Hindlimb muscle (tissue), 1 donor: Measurements from ENCODE around the gene PRIMPOL. TPM values are rescaled to one million over a fixed set of nuclear protein-coding genes. Genes with fewer than 3 reads are reported as not detected.
A peak's percentile ranks its signal among the peaks of the same experiment; 100 is the strongest.
"Not testable (repeated sequence)": the region's sequence is repeated elsewhere in the genome, so short reads cannot be mapped to it uniquely, and the experiment has no call there.

ENCODE experiments used
- DNase-seq: peaks from one replicate; pipeline ENCODE4 v3.0.0-alpha.2; 2013
- polyA plus RNA-seq: library from polyadenylated mRNA; unstranded; fragments of 120-200 nt; gene quantifications from one replicate; pipeline ENCODE4 v1.2.1, GENCODE V29; 2013; ENCODE audit not compliant: insufficient read length

PRIMPOL gene, protein sequence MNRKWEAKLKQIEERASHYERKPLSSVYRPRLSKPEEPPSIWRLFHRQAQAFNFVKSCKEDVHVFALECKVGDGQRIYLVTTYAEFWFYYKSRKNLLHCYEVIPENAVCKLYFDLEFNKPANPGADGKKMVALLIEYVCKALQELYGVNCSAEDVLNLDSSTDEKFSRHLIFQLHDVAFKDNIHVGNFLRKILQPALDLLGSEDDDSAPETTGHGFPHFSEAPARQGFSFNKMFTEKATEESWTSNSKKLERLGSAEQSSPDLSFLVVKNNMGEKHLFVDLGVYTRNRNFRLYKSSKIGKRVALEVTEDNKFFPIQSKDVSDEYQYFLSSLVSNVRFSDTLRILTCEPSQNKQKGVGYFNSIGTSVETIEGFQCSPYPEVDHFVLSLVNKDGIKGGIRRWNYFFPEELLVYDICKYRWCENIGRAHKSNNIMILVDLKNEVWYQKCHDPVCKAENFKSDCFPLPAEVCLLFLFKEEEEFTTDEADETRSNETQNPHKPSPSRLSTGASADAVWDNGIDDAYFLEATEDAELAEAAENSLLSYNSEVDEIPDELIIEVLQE
- 29.4 TPM for polyA plus RNA-seq

DNA sequence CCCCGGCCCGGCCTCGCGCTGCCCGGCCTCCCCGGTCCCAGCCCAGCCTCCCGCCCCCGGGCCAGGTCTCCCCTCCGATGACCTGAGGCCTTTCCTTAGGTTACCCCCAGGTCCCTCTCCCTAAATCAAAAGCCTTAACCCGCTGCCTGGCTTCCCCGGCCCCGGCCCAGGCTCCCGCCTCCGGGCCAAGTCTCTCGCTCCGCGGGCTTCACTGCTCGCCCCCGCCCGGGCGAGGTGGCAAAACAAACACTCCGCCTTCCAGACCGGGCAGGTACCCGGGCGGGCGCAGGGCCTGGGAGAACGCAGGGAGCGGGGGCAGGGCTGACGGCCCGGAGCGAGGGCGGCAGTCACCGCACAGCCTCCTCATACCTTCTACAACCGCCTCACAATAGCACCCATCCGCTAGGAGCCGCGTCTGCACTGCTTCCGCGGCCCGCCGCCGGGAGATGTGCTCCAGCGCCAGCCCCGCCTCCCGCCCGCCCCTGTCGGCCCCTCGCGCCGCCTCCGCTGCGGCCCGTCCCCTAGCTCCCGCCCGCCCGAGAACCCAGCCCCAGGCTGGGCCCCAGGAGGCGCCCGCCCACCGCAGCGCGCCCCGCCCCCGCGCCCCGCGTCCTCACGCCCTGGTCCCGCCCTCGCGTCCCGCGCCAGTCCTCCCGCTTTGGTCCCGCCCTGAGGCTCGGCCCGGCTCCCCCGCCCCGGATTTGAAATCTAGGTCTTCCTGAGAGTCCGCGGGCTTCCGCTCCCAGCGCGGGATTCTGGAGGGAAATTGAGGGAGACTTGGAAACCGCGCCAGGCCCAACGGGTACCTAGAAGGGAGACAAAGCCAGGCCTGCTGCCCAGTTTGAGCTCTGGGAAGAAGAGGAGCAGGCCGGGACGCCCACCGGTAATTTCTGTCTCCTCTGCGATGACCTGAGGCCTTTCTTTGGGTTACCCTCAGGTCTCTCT lies at the start of gene PRIMPOL, which contains the start of gene CASP3:
PRIMPOL (plus strand) TSS at position 713 of the 945 bp plus-strand sequence. CDS start 7,403 bp downstream, outside the sequence.
CASP3 (minus strand) TSS at position 422 of the 945 bp plus-strand sequence. CDS start 10,994 bp downstream, outside the sequence.
- peak; percentile 98 for DNase-seq

DNA sequence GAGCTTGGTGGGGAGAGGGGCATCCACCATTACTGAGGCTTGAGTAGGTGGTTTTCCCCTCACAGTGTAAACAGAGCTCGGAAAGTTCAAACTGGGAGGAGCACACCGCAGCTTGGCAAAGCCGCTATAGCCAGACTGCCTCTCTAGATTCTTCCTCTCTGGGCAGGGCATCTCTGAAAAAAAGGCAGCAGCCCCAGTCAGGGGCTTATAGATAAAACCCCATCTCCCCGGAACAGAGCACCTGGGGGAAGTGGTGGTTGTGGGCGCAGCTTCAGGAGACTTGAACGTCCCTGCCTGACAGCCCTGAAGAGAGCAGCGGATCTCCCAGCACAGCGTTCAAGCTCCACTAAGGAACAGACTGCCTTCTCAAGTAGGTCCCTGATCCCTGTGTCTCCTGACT lies 48.6 kb upstream of the PRIMPOL start:
- DNase-seq = not testable (repeated sequence)

DNA sequence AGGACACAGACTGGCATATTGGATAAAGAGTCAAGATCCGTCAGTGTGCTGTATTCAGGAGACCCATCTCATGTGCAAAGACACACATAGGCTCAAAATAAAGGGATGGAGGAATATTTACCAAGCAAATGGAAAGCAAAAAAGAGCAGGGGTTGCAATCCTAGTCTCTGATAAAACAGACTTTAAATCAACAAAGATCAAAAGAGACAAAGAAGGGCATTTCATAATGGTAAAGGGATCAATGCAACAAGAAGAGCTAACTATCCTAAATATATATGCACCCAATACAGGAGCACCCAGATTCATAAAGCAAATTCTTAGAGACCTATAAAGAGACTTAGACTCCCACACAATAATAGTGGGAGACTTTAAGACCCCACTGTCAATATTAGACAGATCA lies 46.7 kb upstream of the PRIMPOL start:
- not testable (repeated sequence) for DNase-seq

DNA sequence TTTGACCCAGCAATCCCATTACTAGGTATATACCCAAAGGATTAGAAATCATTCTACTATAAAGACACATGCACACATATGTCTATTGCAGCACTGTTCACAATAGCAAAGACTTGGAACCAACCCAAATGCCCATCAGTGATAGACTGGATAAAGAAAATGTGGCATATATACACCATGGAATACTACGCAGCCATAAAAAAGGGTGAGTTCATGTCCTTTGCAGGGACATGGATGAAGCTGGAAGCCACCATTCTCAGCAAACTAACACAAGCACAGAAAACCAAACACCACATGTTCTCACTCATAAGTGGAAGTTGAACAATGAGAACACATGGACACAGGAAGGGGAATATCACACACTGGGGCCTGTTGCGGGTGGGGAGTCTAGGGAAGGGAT lies 42.1 kb upstream of the PRIMPOL start:
- DNase-seq = not testable (repeated sequence)

DNA sequence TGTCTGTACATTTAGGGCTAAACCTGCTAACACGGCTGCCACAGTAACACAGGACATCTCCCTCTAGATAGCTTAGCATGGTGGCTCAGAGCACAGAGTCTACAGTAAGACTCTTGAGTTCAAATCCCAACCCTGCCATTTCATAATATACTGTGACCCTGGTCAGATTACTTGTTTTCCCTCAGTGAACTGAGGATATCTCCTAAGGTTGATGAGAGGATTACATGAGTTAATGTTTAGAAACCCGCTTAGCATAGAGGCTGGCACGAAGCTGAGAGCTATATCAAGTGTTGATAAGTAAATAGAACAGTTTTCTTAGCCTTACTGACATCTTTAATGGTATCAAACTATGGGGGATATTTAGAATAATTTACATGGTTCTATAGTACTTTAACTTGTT lies 37.5 kb upstream of the PRIMPOL start:
- DNase-seq = no peak

DNA sequence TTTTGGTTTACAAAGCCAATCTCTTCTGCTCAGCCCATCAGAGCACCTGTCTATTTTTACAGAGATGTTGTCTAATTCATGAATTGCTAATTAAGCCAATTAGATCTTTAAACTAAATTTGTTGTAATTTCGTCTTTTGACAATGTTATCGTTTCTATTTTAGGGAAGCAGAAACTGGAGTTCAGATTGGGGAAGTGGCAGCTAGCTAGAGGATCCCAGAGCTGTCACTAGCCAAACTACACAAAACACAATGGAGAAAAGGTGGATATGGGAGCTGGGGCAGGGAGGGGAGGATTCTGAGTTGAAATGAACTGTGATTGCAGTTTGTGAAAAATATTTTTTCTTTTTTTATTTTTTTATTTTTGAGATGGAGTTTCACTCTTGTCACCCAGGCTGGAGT lies 36.1 kb upstream of the PRIMPOL start:
- DNase-seq = no peak

DNA sequence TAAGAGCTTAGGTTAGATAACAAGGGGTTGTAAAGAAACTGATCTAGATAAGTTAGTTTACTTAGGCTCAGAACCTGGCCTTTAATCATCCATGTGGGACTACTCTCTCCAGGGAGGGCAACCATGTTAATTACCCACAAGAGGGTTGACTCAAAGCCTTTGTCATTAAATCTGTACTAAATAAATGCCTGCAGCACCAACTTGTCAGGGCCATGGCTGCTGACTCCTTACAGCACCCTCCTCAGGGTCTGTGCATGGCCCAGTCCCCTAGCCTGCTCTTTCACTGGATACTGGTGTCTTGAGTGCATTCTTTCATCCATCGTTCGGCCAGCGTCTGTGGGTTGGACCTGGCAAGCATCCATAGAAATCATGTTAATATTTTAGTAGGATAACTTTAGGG lies 35.0 kb upstream of the PRIMPOL start:
- DNase-seq = no peak

DNA sequence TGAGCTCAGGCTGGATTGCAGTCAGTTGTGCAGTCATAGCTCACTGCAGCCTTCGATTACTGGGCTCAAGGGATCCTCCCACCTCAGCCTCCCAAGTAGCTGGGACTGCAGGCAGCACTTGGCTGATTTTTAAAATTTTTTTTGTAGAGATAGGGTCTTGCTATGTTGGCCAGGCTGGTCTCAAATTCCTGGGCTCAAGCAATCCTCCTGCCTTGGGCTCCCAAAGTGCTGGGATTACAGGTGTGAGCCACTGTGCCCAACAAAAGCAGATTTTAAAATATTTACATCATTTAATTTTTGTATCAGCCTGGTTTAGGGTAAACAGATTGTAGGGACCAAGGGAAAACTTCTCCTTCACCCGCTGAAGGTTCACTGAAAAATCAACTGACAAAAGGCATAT lies 33.4 kb upstream of the PRIMPOL start:
- not testable (repeated sequence) for DNase-seq

DNA sequence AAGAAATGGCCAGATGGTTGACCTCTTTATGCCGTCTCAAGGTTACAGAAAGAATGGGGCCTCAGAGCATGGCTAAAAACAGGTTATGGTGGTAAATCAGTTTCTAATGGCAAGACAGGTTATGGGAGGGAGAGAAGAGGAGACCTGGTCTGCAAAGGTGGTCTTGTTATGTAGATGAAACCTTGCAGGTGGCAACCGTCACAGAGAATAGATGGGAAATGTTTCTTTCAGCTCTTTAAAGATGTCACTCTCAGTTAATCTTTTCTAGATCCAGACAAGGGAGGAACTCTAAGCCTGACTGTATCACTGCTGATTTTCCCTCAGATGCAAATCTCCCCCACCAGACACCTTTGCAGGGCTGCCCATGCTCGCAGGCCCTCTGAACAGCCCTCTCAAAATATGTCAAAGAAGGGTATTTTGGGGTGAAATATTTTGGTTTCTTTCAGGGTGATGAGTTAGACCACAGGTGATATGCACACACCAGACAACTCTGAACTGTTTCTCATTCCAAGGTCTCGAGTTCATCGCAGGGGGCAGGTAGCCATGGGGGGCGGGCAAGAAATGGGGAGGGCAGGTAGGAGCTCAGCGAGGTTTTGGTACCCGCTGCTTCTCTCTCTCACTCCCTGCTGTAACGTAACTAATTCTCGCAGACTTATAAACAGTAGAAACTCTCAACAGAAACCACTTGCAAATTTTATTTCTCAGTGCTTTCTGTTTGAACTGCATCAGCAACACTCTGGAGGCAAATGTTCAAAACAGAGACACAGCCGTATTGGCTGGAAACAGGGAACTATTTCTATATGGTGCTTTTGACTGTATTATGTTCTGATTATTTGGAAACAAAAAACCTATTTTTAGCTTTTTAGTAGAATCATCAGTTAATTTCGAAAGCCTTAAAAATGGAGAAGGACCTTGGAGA lies 32.6 kb upstream of the PRIMPOL start:
- no peak for DNase-seq

DNA sequence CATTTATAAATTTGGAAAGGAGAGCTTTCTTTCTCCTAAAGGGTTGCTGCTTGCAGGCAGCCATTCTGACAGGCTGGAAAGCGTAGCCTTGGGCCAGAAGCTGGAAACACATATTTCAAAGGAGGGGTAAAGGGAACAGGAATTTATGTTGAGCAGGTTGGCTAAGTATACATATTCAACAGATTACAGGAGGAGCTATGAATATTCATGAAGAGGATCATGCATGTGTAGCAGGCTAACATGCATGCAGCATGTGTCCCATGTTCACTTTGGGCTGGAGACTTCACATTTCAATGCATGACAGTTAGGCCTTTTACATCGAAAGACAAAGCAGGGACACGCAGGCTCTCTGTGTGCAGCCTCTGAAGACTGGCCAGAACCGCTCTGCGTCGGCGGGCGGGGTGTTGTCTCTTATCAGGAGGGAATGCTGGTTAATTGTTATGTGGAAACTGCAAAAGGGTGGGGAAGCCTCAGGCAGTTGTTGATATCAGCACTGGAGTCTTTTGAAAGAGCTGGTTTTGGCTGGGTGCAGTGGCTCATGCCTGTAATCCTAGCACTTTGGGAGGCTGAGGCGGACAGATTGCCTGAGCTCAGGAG lies 31.8 kb upstream of the PRIMPOL start:
- DNase-seq = no peak

DNA sequence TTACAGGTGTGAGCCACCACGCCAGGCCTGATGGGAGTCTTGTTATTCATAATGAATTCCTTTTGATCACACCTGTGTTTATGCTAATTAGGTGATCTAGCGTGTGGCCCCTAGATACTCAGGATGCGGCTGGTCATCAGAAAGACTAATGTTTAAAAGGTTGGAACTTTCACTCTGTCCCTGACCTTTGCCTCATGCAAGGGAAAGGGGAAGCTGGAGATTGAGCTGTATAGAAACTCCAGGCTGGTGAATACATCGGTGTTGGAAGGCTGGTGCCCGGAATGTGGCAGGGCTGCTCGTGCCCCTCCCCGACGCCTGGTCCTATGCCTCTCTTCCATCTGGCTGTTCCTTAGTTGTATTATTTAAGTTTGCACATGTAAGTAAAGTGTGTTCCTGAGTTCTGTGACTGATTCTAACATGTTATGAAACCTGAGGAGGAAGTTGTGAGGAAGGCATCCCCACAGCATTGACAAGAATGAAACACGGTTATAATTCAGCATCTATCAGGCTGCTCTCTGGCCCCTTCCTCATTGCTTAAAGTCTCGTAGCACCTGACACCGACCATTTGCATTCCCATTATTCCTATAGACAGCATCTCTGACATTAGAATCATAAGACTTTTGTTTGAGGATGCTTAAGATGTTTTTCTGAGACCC lies 29.2 kb upstream of the PRIMPOL start:
- no peak for DNase-seq

DNA sequence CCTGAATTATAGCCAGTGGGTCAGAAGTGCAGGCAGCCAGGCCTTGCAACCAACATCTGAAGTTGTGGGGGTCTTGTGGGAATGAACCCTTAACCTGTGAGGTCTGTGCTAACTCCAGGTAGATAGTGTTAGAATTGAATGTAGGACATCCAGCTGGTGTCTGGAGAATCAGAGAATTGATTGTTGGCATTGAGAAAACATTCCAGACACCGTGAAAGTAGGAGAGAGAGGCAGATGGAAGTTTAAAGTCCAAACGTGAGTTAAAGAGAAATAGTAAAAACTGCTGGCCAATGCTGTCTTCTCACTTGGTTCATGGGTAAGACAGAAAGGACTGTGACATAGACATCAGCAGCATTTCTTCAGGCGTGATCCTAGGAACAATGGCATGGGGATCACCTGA lies 28.0 kb upstream of the PRIMPOL start:
- DNase-seq = no peak

DNA sequence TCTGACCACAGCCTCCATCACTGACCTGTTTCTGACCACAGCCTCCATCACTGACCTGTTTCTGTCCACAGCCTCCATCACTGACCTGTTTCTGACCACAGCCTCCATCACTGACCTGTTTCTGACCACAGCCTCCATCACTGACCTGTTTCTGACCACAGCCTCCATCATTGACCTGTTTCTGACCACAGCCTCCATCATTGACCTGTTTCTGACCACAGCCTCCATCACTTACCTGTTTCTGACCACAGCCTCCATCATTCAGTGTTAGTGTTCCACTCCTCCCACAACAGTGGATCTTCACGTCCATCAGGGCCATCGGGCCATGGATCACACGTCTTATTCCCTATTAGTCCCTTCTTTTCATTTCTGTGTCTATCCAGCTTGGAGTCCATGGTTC lies 25.0 kb upstream of the PRIMPOL start:
- DNase-seq = not testable (repeated sequence)

DNA sequence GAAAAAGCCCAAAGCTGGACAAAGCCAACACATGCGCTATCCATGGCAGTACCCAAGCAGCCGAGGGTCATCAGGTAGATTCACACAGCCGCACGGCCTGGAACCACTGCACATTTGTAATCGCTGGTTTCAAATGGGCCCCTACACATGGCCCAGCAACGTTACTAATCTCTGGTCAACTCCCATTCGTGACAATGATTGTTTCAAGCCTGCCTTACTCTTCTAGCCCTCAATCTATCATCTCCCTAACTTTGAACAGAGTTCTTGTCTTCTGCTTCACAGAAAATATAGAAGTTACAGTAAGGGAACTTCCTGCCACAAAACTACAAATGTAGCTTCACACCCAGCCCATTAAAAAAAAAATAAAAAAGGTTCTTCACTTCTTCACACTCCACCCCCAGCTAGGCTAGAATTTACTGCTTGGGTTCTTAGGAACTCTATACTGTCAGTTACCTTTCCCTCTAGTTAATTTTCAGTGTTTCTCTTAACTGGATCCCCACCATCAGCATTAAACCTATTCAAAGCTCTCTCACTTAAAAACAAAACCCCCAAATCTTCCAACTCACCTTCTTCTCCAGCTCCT lies 24.5 kb upstream of the PRIMPOL start:
- DNase-seq = no peak

DNA sequence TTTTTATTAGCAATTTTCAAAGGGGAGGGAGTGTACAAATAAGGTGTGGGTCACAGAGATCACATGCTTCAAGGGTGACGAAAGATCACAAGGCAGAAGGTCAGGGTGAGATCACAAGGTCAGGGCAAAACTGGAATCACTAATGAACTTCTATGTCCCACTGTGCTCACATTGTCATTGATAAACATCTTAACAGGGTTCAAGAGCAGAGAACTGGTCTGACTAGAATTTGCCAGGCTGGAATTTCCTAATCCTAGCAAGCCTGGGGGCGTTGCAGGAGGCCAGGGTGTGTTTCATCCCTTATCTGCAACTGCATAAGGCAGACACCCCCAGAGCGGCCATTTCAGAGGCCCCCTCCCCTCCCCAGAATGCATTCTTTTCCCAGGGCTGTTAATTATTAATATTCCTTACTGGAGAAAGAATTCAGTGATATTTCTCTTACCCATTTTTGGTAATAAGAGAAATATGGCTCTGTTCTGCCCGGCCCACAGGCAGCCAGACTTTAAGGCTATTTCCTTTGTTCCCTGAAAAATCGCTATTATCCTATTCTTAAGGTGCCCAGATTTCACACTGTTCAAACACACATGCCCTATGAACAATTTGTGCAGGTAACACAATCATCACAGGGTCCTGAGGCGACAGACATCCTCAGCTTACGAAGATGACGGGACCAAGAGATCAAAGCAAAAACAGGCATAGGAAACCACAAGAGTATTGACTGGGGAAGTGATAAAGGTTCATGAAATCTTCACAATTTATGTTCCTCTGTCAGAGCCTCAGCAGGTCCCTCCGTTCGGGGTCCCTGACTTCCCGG lies 23.5 kb upstream of the PRIMPOL start:
- DNase-seq = not testable (repeated sequence)

DNA sequence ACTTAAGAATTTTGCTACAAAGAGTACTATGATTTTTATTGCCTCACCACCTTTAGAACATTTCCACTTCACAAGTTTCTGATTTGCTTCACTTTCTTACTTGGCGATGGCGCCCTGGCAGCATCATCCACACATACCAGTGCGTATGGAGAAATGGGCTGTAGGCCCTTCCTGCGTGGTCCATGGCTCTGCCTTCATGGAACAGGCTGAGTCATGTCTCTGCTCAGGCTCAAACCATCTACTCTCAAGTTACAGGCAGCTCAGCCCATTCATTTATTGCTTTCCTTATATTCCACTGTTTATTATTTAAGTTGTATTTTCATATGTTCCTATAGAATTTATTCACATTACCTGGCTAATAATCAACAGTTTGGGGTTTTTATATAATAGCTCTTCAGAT lies 21.4 kb upstream of the PRIMPOL start:
- no peak for DNase-seq

DNA sequence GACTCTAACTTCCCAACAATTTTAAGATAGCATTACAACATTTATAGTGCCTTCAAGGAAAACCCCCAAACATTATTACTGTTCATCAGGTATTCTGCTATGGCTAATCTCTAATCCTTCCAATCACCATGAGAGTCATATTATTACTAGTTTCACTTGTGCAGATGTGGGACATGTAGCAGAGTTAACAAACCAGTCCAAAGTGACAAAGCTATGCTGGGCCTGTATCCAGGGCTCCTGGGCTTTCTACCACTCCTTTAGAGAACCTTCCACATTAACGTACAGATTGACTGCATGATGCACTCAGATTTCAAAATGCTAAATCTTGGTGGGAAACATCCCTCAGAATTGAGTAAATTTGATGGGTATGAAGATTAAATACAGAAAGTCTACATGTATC lies 16.7 kb upstream of the PRIMPOL start:
- DNase-seq = no peak

DNA sequence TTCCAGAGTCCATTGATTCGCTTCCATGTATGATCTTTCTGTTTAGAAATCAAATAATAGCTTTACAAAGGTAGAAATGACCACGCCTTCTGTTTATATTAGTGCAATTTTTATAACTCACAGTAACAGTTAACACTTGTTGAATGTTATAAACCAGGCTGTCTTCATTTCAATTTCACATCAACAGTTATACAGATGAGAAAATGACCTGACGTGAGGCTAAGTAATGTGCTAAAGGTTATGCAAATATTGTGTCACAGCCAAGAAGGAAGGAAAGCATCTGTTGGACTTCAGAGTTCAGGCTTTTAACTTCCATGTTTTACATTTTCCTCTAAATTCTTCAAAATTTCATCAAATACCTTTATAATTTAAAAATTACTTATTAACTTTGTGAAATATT lies 14.2 kb upstream of the PRIMPOL start:
- DNase-seq = no peak

DNA sequence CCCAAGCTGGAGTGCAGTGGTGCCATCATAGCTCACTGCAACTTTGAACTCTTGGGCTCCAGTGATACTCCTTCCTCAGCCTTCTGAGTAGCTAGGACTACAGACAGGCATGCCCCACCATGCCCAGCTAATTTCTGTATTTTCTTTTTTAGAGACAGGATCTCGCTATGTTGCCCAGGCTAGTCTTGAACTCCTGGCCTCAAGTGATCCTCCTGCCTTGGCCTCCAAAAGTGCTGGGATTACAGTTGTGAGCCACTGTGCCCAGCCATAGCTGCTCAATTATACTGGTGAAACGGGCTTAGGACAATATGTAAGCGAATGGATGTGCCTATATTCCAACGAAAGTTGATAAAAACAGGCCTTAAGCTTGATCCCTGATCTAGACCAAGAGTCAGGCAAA lies 13.4 kb upstream of the PRIMPOL start:
- DNase-seq = no peak

DNA sequence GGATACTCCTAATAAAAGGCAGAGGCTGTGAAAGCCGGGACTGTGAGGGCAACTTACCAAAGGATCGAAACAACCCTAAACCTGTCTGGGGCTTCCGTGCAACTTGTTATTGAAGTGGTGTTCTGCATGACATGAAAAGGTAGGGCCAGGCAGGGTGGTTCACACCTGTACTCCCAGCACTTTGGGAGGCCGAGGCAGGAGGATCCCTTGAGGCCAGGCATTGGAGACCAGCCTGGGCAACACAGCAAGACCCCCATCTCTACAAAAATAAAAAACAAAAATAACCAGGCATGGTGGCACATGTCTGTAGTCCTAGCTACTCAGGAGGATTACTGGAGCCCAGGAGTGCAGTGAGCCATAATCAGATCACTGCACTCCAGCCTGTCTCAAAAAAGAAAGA lies 12.6 kb upstream of the PRIMPOL start:
- no peak for DNase-seq
